HL-60/S4 (cell line): ENCODE measurements around the gene LPGAT1.
"Not testable (repeated sequence)": the region's sequence is repeated elsewhere in the genome, so short reads cannot be mapped to it uniquely, and the experiment has no call there.

Source experiments
- in situ Hi-C: fragments of 300-500 bp; cut with MboI; formaldehyde crosslinking; loops from 2 replicates; pipeline ENCODE4 v1.14.3; 2022; ENCODE audit warnings: low sequenced_read_pairs

Gene LPGAT1, protein sequence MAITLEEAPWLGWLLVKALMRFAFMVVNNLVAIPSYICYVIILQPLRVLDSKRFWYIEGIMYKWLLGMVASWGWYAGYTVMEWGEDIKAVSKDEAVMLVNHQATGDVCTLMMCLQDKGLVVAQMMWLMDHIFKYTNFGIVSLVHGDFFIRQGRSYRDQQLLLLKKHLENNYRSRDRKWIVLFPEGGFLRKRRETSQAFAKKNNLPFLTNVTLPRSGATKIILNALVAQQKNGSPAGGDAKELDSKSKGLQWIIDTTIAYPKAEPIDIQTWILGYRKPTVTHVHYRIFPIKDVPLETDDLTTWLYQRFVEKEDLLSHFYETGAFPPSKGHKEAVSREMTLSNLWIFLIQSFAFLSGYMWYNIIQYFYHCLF

GRCh38 chr1:211830328-211831142 is at the start of gene LPGAT1:
Gene LPGAT1, minus strand, starts transcription at chr1:211830763. Its CDS starts 1,467 bp downstream, at chr1:211829296.
- in situ Hi-C loops: no loop called here

- in situ Hi-C loops: no loop called here
Observed at GRCh38 chr1:211879475-211879874, 48.9 kb upstream of the LPGAT1 start.

DNA sequence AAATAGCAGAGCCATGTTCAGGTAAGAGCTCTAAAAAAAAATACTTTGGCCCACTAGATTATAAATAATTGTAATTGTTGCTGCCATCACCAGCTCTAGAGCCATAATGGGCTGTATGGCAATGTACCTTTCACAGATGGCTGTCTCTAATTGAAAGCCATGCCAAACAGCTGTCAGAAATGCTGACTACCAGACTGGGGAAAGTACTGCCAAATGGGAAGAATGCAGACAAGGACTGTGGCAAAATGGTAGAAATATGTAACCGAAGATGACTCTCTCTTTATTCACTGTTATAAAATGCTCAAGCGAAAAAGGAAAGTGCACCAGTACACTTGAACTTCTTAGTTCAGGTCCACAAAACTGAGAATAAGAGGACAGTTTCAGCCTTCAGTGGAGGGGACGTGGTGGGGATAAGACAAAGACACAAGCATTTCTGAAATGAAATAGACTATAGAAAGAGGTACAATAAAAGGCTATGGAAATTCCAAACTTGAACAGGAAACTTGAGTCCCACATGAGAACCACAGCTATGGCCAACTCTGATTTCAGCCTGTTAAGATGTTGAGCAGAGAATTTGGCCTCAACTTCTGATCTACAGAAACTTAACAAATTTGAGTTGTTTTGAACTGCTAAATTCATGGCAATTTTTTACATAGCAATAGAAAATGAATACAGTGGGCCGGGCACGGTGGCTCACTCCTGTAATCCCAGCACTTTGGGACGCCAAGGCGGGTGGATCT is 46.5 kb upstream of the LPGAT1 start:
- in situ Hi-C loops: no loop called here

- in situ Hi-C loops: no loop called here
Observed at GRCh38 chr1:211875541-211875940, 45.0 kb upstream of the LPGAT1 start.

GRCh38 chr1:211874521-211875347 is 44.2 kb upstream of the LPGAT1 start:
- in situ Hi-C loops: no loop called here

- in situ Hi-C loops: not testable (repeated sequence)
Observed at GRCh38 chr1:211873731-211874130, 43.2 kb upstream of the LPGAT1 start.

GRCh38 chr1:211870156-211870555 is 39.6 kb upstream of the LPGAT1 start:
- in situ Hi-C loops: no loop called here

- in situ Hi-C loops: no loop called here
Observed at GRCh38 chr1:211865180-211865579, 34.6 kb upstream of the LPGAT1 start.

DNA sequence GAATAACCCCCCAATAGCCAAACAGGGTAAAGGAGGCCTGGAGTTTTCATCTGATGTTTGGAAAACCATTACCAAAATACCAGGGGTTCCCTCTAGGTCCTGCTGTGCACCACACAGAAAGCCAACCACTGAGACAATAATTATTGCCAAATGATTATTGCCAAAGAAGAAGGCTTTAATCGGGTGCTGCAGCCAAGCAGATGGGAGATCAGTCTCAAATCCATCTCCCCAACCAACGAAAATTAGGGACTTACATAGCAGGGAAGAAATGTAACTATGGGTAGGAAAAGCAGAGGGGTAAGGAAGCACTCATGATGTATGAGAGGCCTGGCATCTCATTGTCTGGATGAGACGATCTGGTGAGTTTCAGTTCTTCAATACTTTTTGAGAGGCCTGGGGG is 28.8 kb upstream of the LPGAT1 start:
- in situ Hi-C loops: no loop called here

- in situ Hi-C loops: no loop called here
Observed at GRCh38 chr1:211851174-211851573, 20.6 kb upstream of the LPGAT1 start.

DNA sequence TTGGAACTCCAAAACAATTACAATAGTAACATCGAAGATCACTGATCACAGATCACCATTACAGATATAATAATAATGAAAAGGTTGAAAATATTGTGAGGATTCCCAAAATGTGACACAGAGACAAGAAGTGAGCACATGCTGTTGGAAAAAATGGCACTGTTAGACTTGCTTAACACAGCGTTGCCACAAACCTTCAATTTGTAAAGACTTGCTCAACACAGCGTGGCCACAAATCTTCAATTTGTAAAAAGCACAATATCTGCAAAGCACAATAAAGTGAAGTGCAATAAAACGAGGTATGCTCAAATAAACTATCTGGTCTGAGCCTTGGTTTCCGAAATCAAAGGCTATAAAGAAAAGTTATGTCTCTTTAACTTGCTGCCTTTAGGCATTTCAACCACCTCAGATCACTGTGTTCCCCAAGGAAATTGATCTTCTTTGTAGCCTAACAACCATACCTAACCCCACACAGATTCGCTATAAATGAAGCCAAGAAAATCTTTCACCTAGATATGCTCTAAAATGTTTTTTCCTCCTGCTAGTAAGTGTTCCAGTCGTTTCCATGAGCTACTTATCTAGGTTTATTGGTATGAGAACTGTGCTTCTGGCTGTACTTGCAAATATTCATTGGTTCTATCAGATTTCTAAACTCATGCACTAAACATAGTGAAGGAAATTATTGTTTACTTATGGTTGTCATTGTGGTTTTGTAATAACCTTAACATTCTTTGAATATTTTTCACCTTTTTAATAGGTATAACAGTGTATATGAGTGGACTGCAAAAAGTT is 13.1 kb upstream of the LPGAT1 start:
- in situ Hi-C loops: no loop called here

DNA sequence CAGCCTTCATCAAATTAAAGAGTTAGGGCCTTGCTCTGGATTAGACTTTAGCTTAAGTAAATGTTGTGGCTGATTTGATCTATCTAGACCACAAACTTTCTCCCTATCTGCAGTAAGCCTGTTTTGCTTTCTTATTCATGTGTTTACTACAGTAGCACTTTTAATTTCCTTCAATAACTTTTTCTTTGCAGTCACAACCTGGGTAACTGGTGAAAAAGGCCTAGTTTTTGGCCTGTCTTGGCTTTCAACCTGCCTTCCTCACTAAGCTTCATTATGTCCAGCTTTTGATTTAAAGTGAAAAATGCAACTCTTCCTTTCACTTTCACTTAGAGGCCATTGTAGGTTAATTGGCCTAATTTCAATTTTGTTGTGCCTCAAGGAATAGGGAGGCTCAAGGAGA is 12.5 kb upstream of the LPGAT1 start:
- in situ Hi-C loops: no loop called here

GRCh38 chr1:211842518-211842917 is 12.0 kb upstream of the LPGAT1 start:
- in situ Hi-C loops: no loop called here

DNA sequence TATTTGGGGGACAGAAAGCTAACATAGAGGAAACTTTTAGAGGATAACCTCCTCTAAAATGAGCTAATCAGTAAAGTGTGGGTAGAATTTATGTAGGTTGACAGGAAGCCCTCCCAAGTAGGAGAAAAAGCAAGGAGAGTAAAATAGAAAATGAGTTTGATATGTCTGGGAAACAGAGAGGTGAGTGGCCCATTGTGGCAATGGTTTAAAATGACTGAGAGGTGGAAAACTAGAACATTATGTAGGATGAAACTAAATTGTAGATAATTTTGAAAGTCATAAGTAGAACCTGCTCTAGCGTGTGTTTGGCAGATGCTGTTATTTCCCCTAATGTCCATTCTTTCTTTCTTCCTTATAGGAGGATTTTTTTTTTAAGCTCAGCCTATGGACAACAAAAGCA is 8.5 kb upstream of the LPGAT1 start:
- in situ Hi-C loops: no loop called here

GRCh38 chr1:211833174-211833820 is 2.7 kb upstream of the LPGAT1 start:
- in situ Hi-C loops: no loop called here

GRCh38 chr1:211832661-211833060 is 2.1 kb upstream of the LPGAT1 start:
- in situ Hi-C loops: no loop called here

- in situ Hi-C loops: no loop called here
Observed at GRCh38 chr1:211831558-211832323, 1.2 kb upstream of the LPGAT1 start.

DNA sequence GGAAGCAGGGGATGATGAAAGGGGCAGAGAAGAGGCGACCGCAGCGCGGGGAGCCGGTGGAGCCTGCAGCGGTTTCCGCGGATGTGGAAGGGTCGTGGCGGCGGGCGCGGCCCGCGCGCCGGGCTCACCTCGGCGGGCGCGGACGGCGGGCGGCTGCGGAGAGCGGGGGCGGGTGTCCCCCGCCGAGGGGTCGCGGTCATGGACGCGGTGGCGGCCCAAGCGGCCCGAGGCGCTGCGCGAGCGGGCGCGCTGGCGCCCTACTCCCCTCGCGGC is 572 bp downstream of the LPGAT1 start:
- in situ Hi-C loops: no loop called here
